ENCODE data around the gene VAC14. TPM values are rescaled to one million over a fixed set of nuclear protein-coding genes. Genes with fewer than 3 reads are reported as not detected.

The VAC14 gene
- total RNA-seq, 1 experiment from 2014 or later = 35.3 TPM

- Histone ChIP-seq H3K4me1 (ENCODE audit: control insufficient read depth in 1 of 2, insufficient read depth in 2 of 2, low read length in 2 of 2) (peaks cover 25 to 35% of the 10 kb centered on the region in 2 experiments), H3K9me2 (ENCODE audit: insufficient read depth) (no peaks in the 10 kb centered on the region), H3K9ac (ENCODE audit: low read length) (no peak overlapping the region), H3K4me3 (replicated peaks in 1 of 2; ENCODE audit: low read depth in 1 of 2, low read length in 2 of 2) (no peak overlapping the region), H2AFZ (ENCODE audit: low read depth, low read length, poor library complexity, severe bottlenecking) (no peak overlapping the region), H3K27me3 (ENCODE audit: insufficient read depth, low read length) (no peaks in the 10 kb centered on the region), H3K9me3 (ENCODE audit: control insufficient read depth in 1 of 2, insufficient read depth in 1 of 2, low read depth in 1 of 2, low read length in 2 of 2) (no peaks in the 10 kb centered on the region), H3K36me3 (ENCODE audit: control insufficient read depth in 1 of 2, insufficient read depth in 2 of 2, low read length in 2 of 2) (no peaks in the 10 kb centered on the region), H4K20me1 (ENCODE audit: insufficient read depth) (no peaks in the 10 kb centered on the region), H3K27ac (ENCODE audit: low read depth, low read length) (no peak overlapping the region), H3K79me2 (ENCODE audit: insufficient read depth, low read length) (no peaks in the 10 kb centered on the region), H3K4me2 (ENCODE audit: low read length) (no peak overlapping the region)
- intact Hi-C loops (cut with micrococcal nuclease) = no loop called here
- no TSS peak for BruUV-seq (replicated peaks)
- ATAC-seq = no peak
- RAD21 ChIA-PET (ENCODE audit: low non-redundant PET in 1 of 2, low total read pairs in 2 of 2, uncharacterized antibody in 2 of 2, unreplicated experiment in 2 of 2) = no interaction called here
- POLR2A ChIA-PET = no interaction called here
- DNase-seq (ENCODE audit: low read depth, low spot score) = no peak
- CTCF ChIA-PET = no interaction called here
- TF ChIP-seq ZNF274 (IDR thresholded peaks at IDR 0.05; ENCODE audit: low read depth, low read length) = no peak
- TF ChIP-seq EZH2 (IDR thresholded peaks at IDR 0.05) = no peak
- TF ChIP-seq POLR2A (IDR thresholded peaks at IDR 0.05; ENCODE audit: borderline replicate concordance, extremely low read depth, insufficient read depth, insufficient read length) = no peak
- TF ChIP-seq CEBPB (IDR thresholded peaks at IDR 0.05; ENCODE audit: low read depth) = no peak
- no peak for TF ChIP-seq POLR2AphosphoS5 (IDR thresholded peaks at IDR 0.05; ENCODE audit: low read depth, low read length)
- no peak for TF ChIP-seq ZFX (IDR thresholded peaks at IDR 0.05)
- no peak for TF ChIP-seq JUND (IDR thresholded peaks at IDR 0.05)
- TF ChIP-seq SP1 (IDR thresholded peaks at IDR 0.05; ENCODE audit: low read depth) = no peak
- TF ChIP-seq FOSL1 (IDR thresholded peaks at IDR 0.05; ENCODE audit: low read depth) = no peak
- TF ChIP-seq CTCF (IDR thresholded peaks at IDR 0.05 in 2 of 3, conservative IDR thresholded peaks at IDR 0.05 in 1 of 3; ENCODE audit: borderline replicate concordance in 1 of 3, insufficient read depth in 1 of 3, low read depth in 2 of 3, low read length in 2 of 3) = no peak
- TF ChIP-seq SRF (IDR thresholded peaks at IDR 0.05; ENCODE audit: low read depth) = no peak
- no peak for TF ChIP-seq REST (IDR thresholded peaks at IDR 0.05; ENCODE audit: low read depth)
Measured at GRCh38 chr16:70711211-70712031, 89.5 kb downstream of the VAC14 start.
